GM12878 (cell line): ENCODE measurements around the gene ANKRD28. TPM values are rescaled to one million over a fixed set of nuclear protein-coding genes. Genes with fewer than 3 reads are reported as not detected.

Experiments used
- ATF7 ChIP-seq: fragments of 450-650 bp; IDR thresholded peaks from 2 replicates; pipeline ENCODE4 v1.6.1; 2016; ENCODE audit warnings: low read depth, mild to moderate bottlenecking
- BCL11A ChIP-seq: IDR thresholded peaks from 2 replicates; pipeline ENCODE4 v1.6.1; 2011; ENCODE audit warnings: low read depth, low read length
- BRCA1 ChIP-seq: IDR thresholded peaks from 2 replicates; pipeline ENCODE4 v1.6.1; 2011; ENCODE audit warnings: low read depth, low read length, improper control_type of control experiment
- CREM ChIP-seq: IDR thresholded peaks from 2 replicates; pipeline ENCODE4 v1.6.1; 2014; ENCODE audit warnings: antibody characterized with exemption, low read depth
- GATAD2B ChIP-seq: fragments of 450-650 bp; conservative IDR thresholded peaks from 2 replicates; pipeline ENCODE4 v1.6.1; 2017; ENCODE audit warnings: low read depth, mild to moderate bottlenecking, moderate library complexity
- MXI1 ChIP-seq: fragments of 150-350 bp; IDR thresholded peaks from 2 replicates; pipeline ENCODE4 v1.6.1; 2011; ENCODE audit warnings: low read depth, mild to moderate bottlenecking, inconsistent platforms, low read length, improper control_type of control experiment
- RUNX3 ChIP-seq: IDR thresholded peaks from 2 replicates; pipeline ENCODE4 v1.6.1; 2012; ENCODE audit warnings: low read length, inconsistent platforms
- SMAD5 ChIP-seq: IDR thresholded peaks from 2 replicates; pipeline ENCODE4 v1.6.1; 2016; ENCODE audit warnings: antibody characterized with exemption, low read depth
- SMARCA5 ChIP-seq: fragments of 450-650 bp; IDR thresholded peaks from 2 replicates; pipeline ENCODE4 v1.6.1; 2017; ENCODE audit warnings: mild to moderate bottlenecking
- SUZ12 ChIP-seq: fragments of 200-600 bp; sonication (generic); IDR thresholded peaks from one replicate; pipeline ENCODE4 v1.6.1; 2018; ENCODE audit warnings: antibody characterized with exemption, mild to moderate bottlenecking; ENCODE audit not compliant: unreplicated experiment
- ZNF24 ChIP-seq: fragments of 450-650 bp; IDR thresholded peaks from 2 replicates; pipeline ENCODE4 v1.6.1; 2017; ENCODE audit warnings: antibody characterized with exemption, mild to moderate bottlenecking
- ZSCAN29 ChIP-seq: fragments of 450-650 bp; IDR thresholded peaks from 2 replicates; pipeline ENCODE4 v1.6.1; 2017; ENCODE audit warnings: mild to moderate bottlenecking, moderate library complexity
- ZZZ3 ChIP-seq: IDR thresholded peaks from 2 replicates; pipeline ENCODE4 v1.6.1; 2011; ENCODE audit warnings: low read depth; ENCODE audit not compliant: control insufficient read depth, insufficient read length
- polyA plus RNA-seq, 11 experiments: library from polyadenylated mRNA; depleted of rRNA in 4 of 11; unstranded in 6 of 11; stranded (reverse) in 5 of 11; fragments of >200 nt; fragmentation: Nextera tagmentation in 4 of 11; fragmentation: Illumina TruSeq in 1 of 11; extraction: Ambion mirVana in 4 of 11; extraction: Trizol in 1 of 11; gene quantifications; 1 replicate in 1 of 11; 2 replicates in 10 of 11; pipeline versions ENCODE4 v1.2.1 to v1.2.3, GENCODE V29; 2011 to 2016; ENCODE audit warnings: inconsistent platforms in 2 of 11, missing spikeins in 2 of 11, low read depth in 1 of 11
- total RNA-seq, 4 experiments: library from RNA; depleted of rRNA in 3 of 4; stranded (reverse); fragments of >200 nt in 3 of 4; fragmentation: Illumina TruSeq in 1 of 4; extraction: Trizol in 1 of 4; gene quantifications; 2 replicates each; pipeline versions ENCODE4 v1.2.1 to v1.2.3, GENCODE V29; 2013 to 2021
- TF ChIP-seq, protein P1 (sequence below): fragments of 150-350 bp; IDR thresholded peaks from 2 replicates; pipeline ENCODE4 v1.6.1; 2016; ENCODE audit warnings: low read depth, low read length
- TF ChIP-seq, protein P2 (sequence below): fragments of 450-650 bp; IDR thresholded peaks from 2 replicates; pipeline ENCODE4 v1.6.1; 2017; ENCODE audit warnings: antibody characterized with exemption, mild to moderate bottlenecking, moderate library complexity
- TF ChIP-seq, protein P3 (sequence below): IDR thresholded peaks from 2 replicates; pipeline ENCODE4 v1.6.1; 2012; ENCODE audit warnings: mild to moderate bottlenecking, low read depth, low read length
- TF ChIP-seq, protein P4 (sequence below): fragments of 450-650 bp; IDR thresholded peaks from 2 replicates; pipeline ENCODE4 v1.6.1; 2016; ENCODE audit warnings: mild to moderate bottlenecking, moderate library complexity, borderline replicate concordance

ANKRD28 gene
- total and polyA plus RNA-seq, 10 of the 15 experiments (the other 5 are each of a cell fraction or from before 2014, with no cell fraction given): 11.2 to 105 (median 38.3) TPM

DNA sequence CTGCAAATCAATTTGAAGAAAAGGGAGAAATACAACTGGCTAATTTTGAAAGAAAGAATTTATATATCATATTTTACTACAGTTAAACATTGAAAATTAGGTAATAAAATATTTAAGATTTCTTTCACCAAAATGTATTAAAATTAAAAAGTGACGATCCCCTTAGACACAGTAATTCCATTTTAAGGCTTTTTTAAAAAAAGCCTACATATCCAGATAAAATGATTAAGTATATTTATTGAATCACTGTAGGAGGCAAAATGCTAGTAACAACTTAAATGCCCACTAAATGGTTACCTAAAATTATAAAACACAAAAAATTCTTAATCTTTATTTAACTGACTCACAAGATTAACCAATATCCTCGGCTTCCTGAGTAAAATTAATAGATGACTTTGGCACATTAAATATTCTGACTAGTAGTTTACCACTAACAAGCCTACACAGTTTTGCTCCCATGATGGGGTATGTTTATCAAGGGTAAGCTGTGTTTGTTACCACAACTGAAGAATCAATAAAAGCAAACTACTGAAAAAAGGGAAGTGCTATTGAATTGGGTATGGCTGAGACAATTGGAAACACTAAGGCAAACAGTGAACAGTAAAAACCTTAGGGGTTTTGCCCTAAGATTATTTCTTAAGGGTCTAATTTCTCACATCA lies 28.4 kb downstream of the ANKRD28 start (continued):
- TF ChIP-seq, protein P1, sequence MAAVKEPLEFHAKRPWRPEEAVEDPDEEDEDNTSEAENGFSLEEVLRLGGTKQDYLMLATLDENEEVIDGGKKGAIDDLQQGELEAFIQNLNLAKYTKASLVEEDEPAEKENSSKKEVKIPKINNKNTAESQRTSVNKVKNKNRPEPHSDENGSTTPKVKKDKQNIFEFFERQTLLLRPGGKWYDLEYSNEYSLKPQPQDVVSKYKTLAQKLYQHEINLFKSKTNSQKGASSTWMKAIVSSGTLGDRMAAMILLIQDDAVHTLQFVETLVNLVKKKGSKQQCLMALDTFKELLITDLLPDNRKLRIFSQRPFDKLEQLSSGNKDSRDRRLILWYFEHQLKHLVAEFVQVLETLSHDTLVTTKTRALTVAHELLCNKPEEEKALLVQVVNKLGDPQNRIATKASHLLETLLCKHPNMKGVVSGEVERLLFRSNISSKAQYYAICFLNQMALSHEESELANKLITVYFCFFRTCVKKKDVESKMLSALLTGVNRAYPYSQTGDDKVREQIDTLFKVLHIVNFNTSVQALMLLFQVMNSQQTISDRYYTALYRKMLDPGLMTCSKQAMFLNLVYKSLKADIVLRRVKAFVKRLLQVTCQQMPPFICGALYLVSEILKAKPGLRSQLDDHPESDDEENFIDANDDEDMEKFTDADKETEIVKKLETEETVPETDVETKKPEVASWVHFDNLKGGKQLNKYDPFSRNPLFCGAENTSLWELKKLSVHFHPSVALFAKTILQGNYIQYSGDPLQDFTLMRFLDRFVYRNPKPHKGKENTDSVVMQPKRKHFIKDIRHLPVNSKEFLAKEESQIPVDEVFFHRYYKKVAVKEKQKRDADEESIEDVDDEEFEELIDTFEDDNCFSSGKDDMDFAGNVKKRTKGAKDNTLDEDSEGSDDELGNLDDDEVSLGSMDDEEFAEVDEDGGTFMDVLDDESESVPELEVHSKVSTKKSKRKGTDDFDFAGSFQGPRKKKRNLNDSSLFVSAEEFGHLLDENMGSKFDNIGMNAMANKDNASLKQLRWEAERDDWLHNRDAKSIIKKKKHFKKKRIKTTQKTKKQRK: no peak
- 0 out of 2 replicates have a peak, but pooled peaks have one; percentile 7 for TF ChIP-seq BCL11A
- TF ChIP-seq, protein P2, sequence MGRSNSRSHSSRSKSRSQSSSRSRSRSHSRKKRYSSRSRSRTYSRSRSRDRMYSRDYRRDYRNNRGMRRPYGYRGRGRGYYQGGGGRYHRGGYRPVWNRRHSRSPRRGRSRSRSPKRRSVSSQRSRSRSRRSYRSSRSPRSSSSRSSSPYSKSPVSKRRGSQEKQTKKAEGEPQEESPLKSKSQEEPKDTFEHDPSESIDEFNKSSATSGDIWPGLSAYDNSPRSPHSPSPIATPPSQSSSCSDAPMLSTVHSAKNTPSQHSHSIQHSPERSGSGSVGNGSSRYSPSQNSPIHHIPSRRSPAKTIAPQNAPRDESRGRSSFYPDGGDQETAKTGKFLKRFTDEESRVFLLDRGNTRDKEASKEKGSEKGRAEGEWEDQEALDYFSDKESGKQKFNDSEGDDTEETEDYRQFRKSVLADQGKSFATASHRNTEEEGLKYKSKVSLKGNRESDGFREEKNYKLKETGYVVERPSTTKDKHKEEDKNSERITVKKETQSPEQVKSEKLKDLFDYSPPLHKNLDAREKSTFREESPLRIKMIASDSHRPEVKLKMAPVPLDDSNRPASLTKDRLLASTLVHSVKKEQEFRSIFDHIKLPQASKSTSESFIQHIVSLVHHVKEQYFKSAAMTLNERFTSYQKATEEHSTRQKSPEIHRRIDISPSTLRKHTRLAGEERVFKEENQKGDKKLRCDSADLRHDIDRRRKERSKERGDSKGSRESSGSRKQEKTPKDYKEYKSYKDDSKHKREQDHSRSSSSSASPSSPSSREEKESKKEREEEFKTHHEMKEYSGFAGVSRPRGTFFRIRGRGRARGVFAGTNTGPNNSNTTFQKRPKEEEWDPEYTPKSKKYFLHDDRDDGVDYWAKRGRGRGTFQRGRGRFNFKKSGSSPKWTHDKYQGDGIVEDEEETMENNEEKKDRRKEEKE: no peak
- peak; percentile 57 for TF ChIP-seq RUNX3
- TF ChIP-seq SUZ12: no peak
- peak; percentile 22; the same call in 1 of the 2 replicates for TF ChIP-seq ZNF24
- no peak for TF ChIP-seq SMAD5
- no peak for TF ChIP-seq CREM
- TF ChIP-seq, protein P3, sequence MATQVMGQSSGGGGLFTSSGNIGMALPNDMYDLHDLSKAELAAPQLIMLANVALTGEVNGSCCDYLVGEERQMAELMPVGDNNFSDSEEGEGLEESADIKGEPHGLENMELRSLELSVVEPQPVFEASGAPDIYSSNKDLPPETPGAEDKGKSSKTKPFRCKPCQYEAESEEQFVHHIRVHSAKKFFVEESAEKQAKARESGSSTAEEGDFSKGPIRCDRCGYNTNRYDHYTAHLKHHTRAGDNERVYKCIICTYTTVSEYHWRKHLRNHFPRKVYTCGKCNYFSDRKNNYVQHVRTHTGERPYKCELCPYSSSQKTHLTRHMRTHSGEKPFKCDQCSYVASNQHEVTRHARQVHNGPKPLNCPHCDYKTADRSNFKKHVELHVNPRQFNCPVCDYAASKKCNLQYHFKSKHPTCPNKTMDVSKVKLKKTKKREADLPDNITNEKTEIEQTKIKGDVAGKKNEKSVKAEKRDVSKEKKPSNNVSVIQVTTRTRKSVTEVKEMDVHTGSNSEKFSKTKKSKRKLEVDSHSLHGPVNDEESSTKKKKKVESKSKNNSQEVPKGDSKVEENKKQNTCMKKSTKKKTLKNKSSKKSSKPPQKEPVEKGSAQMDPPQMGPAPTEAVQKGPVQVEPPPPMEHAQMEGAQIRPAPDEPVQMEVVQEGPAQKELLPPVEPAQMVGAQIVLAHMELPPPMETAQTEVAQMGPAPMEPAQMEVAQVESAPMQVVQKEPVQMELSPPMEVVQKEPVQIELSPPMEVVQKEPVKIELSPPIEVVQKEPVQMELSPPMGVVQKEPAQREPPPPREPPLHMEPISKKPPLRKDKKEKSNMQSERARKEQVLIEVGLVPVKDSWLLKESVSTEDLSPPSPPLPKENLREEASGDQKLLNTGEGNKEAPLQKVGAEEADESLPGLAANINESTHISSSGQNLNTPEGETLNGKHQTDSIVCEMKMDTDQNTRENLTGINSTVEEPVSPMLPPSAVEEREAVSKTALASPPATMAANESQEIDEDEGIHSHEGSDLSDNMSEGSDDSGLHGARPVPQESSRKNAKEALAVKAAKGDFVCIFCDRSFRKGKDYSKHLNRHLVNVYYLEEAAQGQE: no peak
- TF ChIP-seq ZSCAN29: 0 out of 2 replicates have a peak, but pooled peaks have one; percentile 42
- TF ChIP-seq MXI1: no peak
- no peak for TF ChIP-seq GATAD2B
- TF ChIP-seq ZZZ3: no peak
- no peak for TF ChIP-seq ATF7
- TF ChIP-seq SMARCA5: no peak
- TF ChIP-seq, protein P4, sequence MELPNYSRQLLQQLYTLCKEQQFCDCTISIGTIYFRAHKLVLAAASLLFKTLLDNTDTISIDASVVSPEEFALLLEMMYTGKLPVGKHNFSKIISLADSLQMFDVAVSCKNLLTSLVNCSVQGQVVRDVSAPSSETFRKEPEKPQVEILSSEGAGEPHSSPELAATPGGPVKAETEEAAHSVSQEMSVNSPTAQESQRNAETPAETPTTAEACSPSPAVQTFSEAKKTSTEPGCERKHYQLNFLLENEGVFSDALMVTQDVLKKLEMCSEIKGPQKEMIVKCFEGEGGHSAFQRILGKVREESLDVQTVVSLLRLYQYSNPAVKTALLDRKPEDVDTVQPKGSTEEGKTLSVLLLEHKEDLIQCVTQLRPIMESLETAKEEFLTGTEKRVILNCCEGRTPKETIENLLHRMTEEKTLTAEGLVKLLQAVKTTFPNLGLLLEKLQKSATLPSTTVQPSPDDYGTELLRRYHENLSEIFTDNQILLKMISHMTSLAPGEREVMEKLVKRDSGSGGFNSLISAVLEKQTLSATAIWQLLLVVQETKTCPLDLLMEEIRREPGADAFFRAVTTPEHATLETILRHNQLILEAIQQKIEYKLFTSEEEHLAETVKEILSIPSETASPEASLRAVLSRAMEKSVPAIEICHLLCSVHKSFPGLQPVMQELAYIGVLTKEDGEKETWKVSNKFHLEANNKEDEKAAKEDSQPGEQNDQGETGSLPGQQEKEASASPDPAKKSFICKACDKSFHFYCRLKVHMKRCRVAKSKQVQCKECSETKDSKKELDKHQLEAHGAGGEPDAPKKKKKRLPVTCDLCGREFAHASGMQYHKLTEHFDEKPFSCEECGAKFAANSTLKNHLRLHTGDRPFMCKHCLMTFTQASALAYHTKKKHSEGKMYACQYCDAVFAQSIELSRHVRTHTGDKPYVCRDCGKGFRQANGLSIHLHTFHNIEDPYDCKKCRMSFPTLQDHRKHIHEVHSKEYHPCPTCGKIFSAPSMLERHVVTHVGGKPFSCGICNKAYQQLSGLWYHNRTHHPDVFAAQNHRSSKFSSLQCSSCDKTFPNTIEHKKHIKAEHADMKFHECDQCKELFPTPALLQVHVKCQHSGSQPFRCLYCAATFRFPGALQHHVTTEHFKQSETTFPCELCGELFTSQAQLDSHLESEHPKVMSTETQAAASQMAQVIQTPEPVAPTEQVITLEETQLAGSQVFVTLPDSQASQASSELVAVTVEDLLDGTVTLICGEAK: no peak
- no peak for TF ChIP-seq BRCA1
